ENCODE measurements around the gene TTC33.

DNA sequence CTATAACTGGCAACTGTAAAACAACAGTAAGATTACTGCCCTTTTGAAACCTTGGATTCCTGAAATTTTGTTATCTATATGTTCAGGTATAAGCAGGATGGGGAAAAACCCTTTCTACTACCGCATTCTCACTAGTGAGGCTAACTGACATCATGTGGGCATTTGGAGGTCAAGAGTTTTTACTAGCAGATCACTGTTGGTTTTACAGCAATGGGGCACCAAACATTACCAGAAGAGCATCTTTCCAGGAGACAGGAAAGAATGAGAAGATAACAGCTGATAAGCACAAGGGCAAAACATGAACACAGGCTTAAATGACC is 20.9 kb upstream of the TTC33 start:
- TF ChIP-seq EZH2 (IDR thresholded peaks at IDR 0.05) = no peak
- TF ChIP-seq POLR2AphosphoS5 (IDR thresholded peaks at IDR 0.05; ENCODE audit: borderline replicate concordance, low read depth, low read length) = no peak
- TF ChIP-seq FOXP2 (optimal IDR thresholded peaks at IDR 0.05; ENCODE audit: control extremely low read depth, extremely low read length, insufficient read depth) = no peak

Data from SK-N-MC (cell line).